RWPE2 (cell line): ENCODE results near the gene PPDPF.

Experiments used
- ATAC-seq: fragments of 200-7000 bp; cut with Tn5 transposase; 3 replicates; pipeline ENCODE4 v1.9.1; 2021; ENCODE audit warnings: low read depth
- DNase-seq: peaks from one replicate; pipeline ENCODE4 v3.0.0-alpha.2; 2020; ENCODE audit warnings: low spot score
- H3K27ac ChIP-seq: fragments of 450-650 bp; 2 replicates; pipeline ENCODE4 v1.5.1; 2017; ENCODE audit warnings: mild to moderate bottlenecking; ENCODE audit not compliant: poor library complexity, severe bottlenecking
- H3K27me3 ChIP-seq: fragments of 250-450 bp; sonication (Bioruptor Pico); 2 replicates; pipeline ENCODE4 v1.5.1; 2021; ENCODE audit warnings: mild to moderate bottlenecking, moderate library complexity; ENCODE audit not compliant: insufficient read depth, poor library complexity, severe bottlenecking
- H3K36me3 ChIP-seq: fragments of 250-450 bp; sonication (Bioruptor Pico); 2 replicates; pipeline ENCODE4 v1.5.1; 2020; ENCODE audit warnings: low read depth, mild to moderate bottlenecking, moderate library complexity
- H3K4me1 ChIP-seq: fragments of 250-450 bp; sonication (Bioruptor Pico); 2 replicates; pipeline ENCODE4 v1.5.1; 2021; ENCODE audit warnings: mild to moderate bottlenecking, moderate library complexity; ENCODE audit not compliant: insufficient read depth, poor library complexity, severe bottlenecking
- H3K4me3 ChIP-seq: fragments of 250-450 bp; sonication (Bioruptor Pico); 2 replicates; pipeline ENCODE4 v1.5.1; 2021; ENCODE audit warnings: mild to moderate bottlenecking, moderate library complexity; ENCODE audit not compliant: severe bottlenecking
- H3K9me3 ChIP-seq: fragments of 250-450 bp; sonication (Bioruptor Pico); 2 replicates; pipeline ENCODE4 v1.5.1; 2021; ENCODE audit warnings: mild to moderate bottlenecking, moderate library complexity; ENCODE audit not compliant: severe bottlenecking
- TF ChIP-seq, protein P1 (sequence below): fragments of 450-650 bp; IDR thresholded peaks from one replicate; pipeline ENCODE4 v1.5.1; 2017; ENCODE audit warnings: mild to moderate bottlenecking, moderate library complexity; ENCODE audit not compliant: poor library complexity, severe bottlenecking

PPDPF gene

DNA sequence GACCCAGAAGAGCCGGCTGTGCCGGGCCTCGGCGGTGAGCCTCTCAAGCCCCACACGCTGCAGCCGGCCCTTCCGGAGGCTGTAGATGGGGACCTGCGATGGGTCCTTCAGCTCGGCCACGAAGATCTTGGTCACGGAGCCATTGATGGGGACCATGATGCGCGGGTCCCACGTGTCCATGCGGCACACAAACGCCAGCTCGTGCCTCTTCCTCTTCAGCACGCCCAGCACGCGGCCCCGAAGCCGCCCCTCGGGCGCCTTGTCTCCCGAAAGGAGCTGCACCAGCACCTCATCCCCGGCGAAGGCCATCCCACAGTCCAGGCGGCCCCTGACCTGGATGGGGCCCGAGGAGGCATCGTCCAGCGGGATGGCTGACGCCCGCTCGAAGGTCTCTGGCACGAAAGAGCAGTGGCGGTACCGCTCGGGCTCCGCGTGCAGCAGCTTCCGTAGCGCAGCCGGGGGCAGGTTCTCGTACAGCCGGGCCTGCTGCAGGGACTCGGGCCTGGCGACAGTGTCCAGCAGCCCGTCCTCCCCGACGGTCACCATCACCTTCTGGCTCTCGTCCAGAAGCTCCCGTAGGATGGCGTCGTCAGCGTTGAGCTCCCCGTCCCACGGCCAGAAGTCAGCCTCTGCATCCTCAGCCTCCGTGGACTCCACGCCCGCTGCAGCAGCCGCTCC is 44.6 kb downstream of the PPDPF start:
- H3K4me1 ChIP-seq = no peaks in the 10 kb centered on the region
- TF ChIP-seq, protein P1, sequence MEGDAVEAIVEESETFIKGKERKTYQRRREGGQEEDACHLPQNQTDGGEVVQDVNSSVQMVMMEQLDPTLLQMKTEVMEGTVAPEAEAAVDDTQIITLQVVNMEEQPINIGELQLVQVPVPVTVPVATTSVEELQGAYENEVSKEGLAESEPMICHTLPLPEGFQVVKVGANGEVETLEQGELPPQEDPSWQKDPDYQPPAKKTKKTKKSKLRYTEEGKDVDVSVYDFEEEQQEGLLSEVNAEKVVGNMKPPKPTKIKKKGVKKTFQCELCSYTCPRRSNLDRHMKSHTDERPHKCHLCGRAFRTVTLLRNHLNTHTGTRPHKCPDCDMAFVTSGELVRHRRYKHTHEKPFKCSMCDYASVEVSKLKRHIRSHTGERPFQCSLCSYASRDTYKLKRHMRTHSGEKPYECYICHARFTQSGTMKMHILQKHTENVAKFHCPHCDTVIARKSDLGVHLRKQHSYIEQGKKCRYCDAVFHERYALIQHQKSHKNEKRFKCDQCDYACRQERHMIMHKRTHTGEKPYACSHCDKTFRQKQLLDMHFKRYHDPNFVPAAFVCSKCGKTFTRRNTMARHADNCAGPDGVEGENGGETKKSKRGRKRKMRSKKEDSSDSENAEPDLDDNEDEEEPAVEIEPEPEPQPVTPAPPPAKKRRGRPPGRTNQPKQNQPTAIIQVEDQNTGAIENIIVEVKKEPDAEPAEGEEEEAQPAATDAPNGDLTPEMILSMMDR = no peak
- DNase-seq = peak; percentile 88
- no peaks in the 10 kb centered on the region for H3K27me3 ChIP-seq
- ATAC-seq = no peak
- no peak overlapping the region for H3K4me3 ChIP-seq
- H3K9me3 ChIP-seq = no peaks in the 10 kb centered on the region
- H3K36me3 ChIP-seq = peaks cover 51% of the 10 kb centered on the region
- H3K27ac ChIP-seq = no peak overlapping the region

- no peak for ATAC-seq
- peak; percentile 88 for DNase-seq
- H3K4me3 ChIP-seq = no peak overlapping the region
- no peaks in the 10 kb centered on the region for H3K27me3 ChIP-seq
- no peaks in the 10 kb centered on the region for H3K4me1 ChIP-seq
- no peak overlapping the region for H3K27ac ChIP-seq
- no peaks in the 10 kb centered on the region for H3K9me3 ChIP-seq
- peaks cover 44% of the 10 kb centered on the region for H3K36me3 ChIP-seq
- TF ChIP-seq, protein P1 = no peak
Observed at GRCh38 chr20:63565699-63566335, 45.3 kb downstream of the PPDPF start.

- Histone ChIP-seq H3K36me3 (peaks cover 37% of the 10 kb centered on the region), H3K27me3 (no peaks in the 10 kb centered on the region), H3K9me3 (no peaks in the 10 kb centered on the region), H3K4me3 (no peak overlapping the region), H3K27ac (no peak overlapping the region), H3K4me1 (no peaks in the 10 kb centered on the region)
- no peak; the same call in 2 of the 3 replicates for ATAC-seq
- TF ChIP-seq, protein P1 = no peak
- DNase-seq = peak; percentile 88
Observed at GRCh38 chr20:63566395-63567135, 46.0 kb downstream of the PPDPF start.

DNA sequence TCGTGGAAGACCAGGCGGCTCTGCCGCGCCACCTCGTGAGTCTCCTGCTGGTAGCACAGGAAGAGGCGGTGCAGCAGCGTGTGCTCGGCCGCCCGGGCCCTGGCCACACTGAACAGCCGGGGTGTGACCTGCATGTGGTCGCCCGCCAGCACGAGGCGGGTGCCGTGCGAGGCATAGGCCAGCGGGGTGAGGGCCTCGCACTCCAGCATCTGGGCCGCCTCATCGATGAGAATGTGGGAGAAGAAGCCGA is 46.5 kb downstream of the PPDPF start:
- Histone ChIP-seq H3K36me3 (peaks cover 34% of the 10 kb centered on the region), H3K27ac (no peak overlapping the region), H3K4me3 (no peak overlapping the region), H3K4me1 (no peaks in the 10 kb centered on the region), H3K27me3 (no peaks in the 10 kb centered on the region), H3K9me3 (no peaks in the 10 kb centered on the region)
- TF ChIP-seq, protein P1 = no peak
- DNase-seq (no peak), ATAC-seq (no peak)
